Activated naive CD8-positive, alpha-beta T cell treated with anti-CD3 and anti-CD28 coated beads for 36 hours (primary cell): ENCODE measurements around the gene SMPD3. TPM values are rescaled to one million over a fixed set of nuclear protein-coding genes. Genes with fewer than 3 reads are reported as not detected.
"Not testable (repeated sequence)": the region's sequence is repeated elsewhere in the genome, so short reads cannot be mapped to it uniquely, and the experiment has no call there.

Experiments
- DNase-seq: peaks from one replicate; pipeline ENCODE4 v3.0.0; 2021
- H3K27ac Mint-ChIP-seq: one replicate; pipeline ENCODE4 v1.8.0; 2022; ENCODE audit warnings: mild to moderate bottlenecking, moderate library complexity, mixed read lengths
- H3K27me3 Mint-ChIP-seq: one replicate; pipeline ENCODE4 v1.8.0; 2022; ENCODE audit warnings: mild to moderate bottlenecking, mixed read lengths
- H3K36me3 Mint-ChIP-seq: one replicate; pipeline ENCODE4 v1.8.0; 2021; ENCODE audit warnings: mild to moderate bottlenecking, mixed read lengths
- H3K4me1 Mint-ChIP-seq: one replicate; pipeline ENCODE4 v1.8.0; 2021; ENCODE audit warnings: mixed read lengths
- H3K4me3 Mint-ChIP-seq: one replicate; pipeline ENCODE4 v1.8.0; 2022; ENCODE audit warnings: mild to moderate bottlenecking, moderate library complexity, mixed read lengths
- H3K9me3 Mint-ChIP-seq: one replicate; pipeline ENCODE4 v1.8.0; 2022; ENCODE audit warnings: mixed read lengths
- total RNA-seq, 2 experiments: library from RNA; stranded (reverse); gene quantifications; one replicate each; pipeline ENCODE4 v1.2.3, GENCODE V29; 2021

SMPD3 gene
- under 1 TPM; 0.06 to 0.16 TPM for total RNA-seq

- DNase-seq, result peak; percentile 98
- Mint-ChIP-seq H3K9me3 (no peaks in the 10 kb centered on the region), H3K4me1 (peaks cover 8% of the 10 kb centered on the region), H3K36me3 (no peaks in the 10 kb centered on the region), H3K4me3 (peak within 1 kb of the TSS; percentile 74), H3K27ac (no peak within 1 kb of the TSS), H3K27me3 (peaks cover 35% of the 10 kb centered on the region)
These were observed at the start of gene SMPD3 for GRCh38 chr16:68448360-68448970. TSS of gene SMPD3 (minus strand) at chr16:68448508. CDS start at chr16:68372181, 76,327 bp downstream.

GRCh38 chr16:68496689-68497088 is 48.4 kb upstream of the SMPD3 start:
- no peaks in the 10 kb centered on the region for H3K4me1 Mint-ChIP-seq

GRCh38 chr16:68494261-68494660 is 46.0 kb upstream of the SMPD3 start:
- H3K36me3 Mint-ChIP-seq, H3K4me3 Mint-ChIP-seq, H3K4me1 Mint-ChIP-seq, H3K27ac Mint-ChIP-seq, DNase-seq, H3K9me3 Mint-ChIP-seq, H3K27me3 Mint-ChIP-seq: not testable (repeated sequence)

More at GRCh38 chr16:68496689-68497088, 48.4 kb upstream of the SMPD3 start:
- Mint-ChIP-seq H3K9me3 (peaks cover 2% of the 10 kb centered on the region), H3K27ac (no peak overlapping the region), H3K27me3 (no peaks in the 10 kb centered on the region), H3K36me3 (no peaks in the 10 kb centered on the region), H3K4me3 (no peak overlapping the region)
- no peak for DNase-seq

- H3K9me3 Mint-ChIP-seq, result peaks cover 2% of the 10 kb centered on the region
- H3K36me3 Mint-ChIP-seq, result no peaks in the 10 kb centered on the region
- H3K27ac Mint-ChIP-seq, result no peak overlapping the region
- no peaks in the 10 kb centered on the region for H3K4me1 Mint-ChIP-seq
- H3K4me3 Mint-ChIP-seq, result no peak overlapping the region
- no peaks in the 10 kb centered on the region for H3K27me3 Mint-ChIP-seq
- DNase-seq, result no peak
These were observed 45.2 kb upstream of the SMPD3 start for GRCh38 chr16:68493412-68494070.

GRCh38 chr16:68492543-68493411 is 44.5 kb upstream of the SMPD3 start:
- Mint-ChIP-seq H3K27ac (no peak overlapping the region), H3K9me3 (peaks cover 2% of the 10 kb centered on the region), H3K27me3 (no peaks in the 10 kb centered on the region), H3K4me1 (no peaks in the 10 kb centered on the region), H3K36me3 (no peaks in the 10 kb centered on the region), H3K4me3 (no peak overlapping the region)
- DNase-seq, result no peak

- no peak overlapping the region for H3K4me3 Mint-ChIP-seq
- no peaks in the 10 kb centered on the region for H3K36me3 Mint-ChIP-seq
- peaks cover 2% of the 10 kb centered on the region for H3K9me3 Mint-ChIP-seq
- H3K27ac Mint-ChIP-seq, result no peak overlapping the region
- H3K27me3 Mint-ChIP-seq, result no peaks in the 10 kb centered on the region
- DNase-seq, result no peak
- H3K4me1 Mint-ChIP-seq, result no peaks in the 10 kb centered on the region
These were observed 43.8 kb upstream of the SMPD3 start for GRCh38 chr16:68492151-68492542.

GRCh38 chr16:68491576-68491950 is 43.3 kb upstream of the SMPD3 start:
- no peak for DNase-seq
- Mint-ChIP-seq H3K27ac (no peak overlapping the region), H3K27me3 (no peaks in the 10 kb centered on the region), H3K4me3 (no peak overlapping the region), H3K9me3 (peaks cover 2% of the 10 kb centered on the region), H3K4me1 (peaks cover 3% of the 10 kb centered on the region), H3K36me3 (no peaks in the 10 kb centered on the region)

- H3K36me3 Mint-ChIP-seq, result no peaks in the 10 kb centered on the region
- no peak overlapping the region for H3K4me3 Mint-ChIP-seq
- H3K27me3 Mint-ChIP-seq, result no peaks in the 10 kb centered on the region
- no peak overlapping the region for H3K27ac Mint-ChIP-seq
- peaks cover 2% of the 10 kb centered on the region for H3K9me3 Mint-ChIP-seq
- H3K4me1 Mint-ChIP-seq, result peaks cover 3% of the 10 kb centered on the region
- no peak for DNase-seq
These were observed 42.7 kb upstream of the SMPD3 start for GRCh38 chr16:68490829-68491575.

GRCh38 chr16:68490358-68490757 is 42.0 kb upstream of the SMPD3 start:
- DNase-seq, result no peak
- H3K36me3 Mint-ChIP-seq, result no peaks in the 10 kb centered on the region
- H3K9me3 Mint-ChIP-seq, result peaks cover 2% of the 10 kb centered on the region
- peaks cover 3% of the 10 kb centered on the region for H3K4me1 Mint-ChIP-seq
- no peaks in the 10 kb centered on the region for H3K27me3 Mint-ChIP-seq
- H3K27ac Mint-ChIP-seq, result no peak overlapping the region
- H3K4me3 Mint-ChIP-seq, result no peak overlapping the region

GRCh38 chr16:68488554-68488953 is 40.2 kb upstream of the SMPD3 start:
- H3K4me1 Mint-ChIP-seq, result peaks cover 3% of the 10 kb centered on the region
- H3K4me3 Mint-ChIP-seq, result no peak overlapping the region
- no peak overlapping the region for H3K27ac Mint-ChIP-seq
- H3K9me3 Mint-ChIP-seq, result no peaks in the 10 kb centered on the region
- H3K27me3 Mint-ChIP-seq, result no peaks in the 10 kb centered on the region
- H3K36me3 Mint-ChIP-seq, result no peaks in the 10 kb centered on the region
- no peak for DNase-seq

- H3K9me3 Mint-ChIP-seq, result no peaks in the 10 kb centered on the region
- H3K4me3 Mint-ChIP-seq, result no peak overlapping the region
- no peak for DNase-seq
- peaks cover 3% of the 10 kb centered on the region for H3K4me1 Mint-ChIP-seq
- H3K27me3 Mint-ChIP-seq, result no peaks in the 10 kb centered on the region
- H3K36me3 Mint-ChIP-seq, result no peaks in the 10 kb centered on the region
- no peak overlapping the region for H3K27ac Mint-ChIP-seq
These were observed 39.4 kb upstream of the SMPD3 start for GRCh38 chr16:68487669-68488068.

- Mint-ChIP-seq H3K4me1 (peaks cover 3% of the 10 kb centered on the region), H3K4me3 (no peak overlapping the region), H3K36me3 (no peaks in the 10 kb centered on the region), H3K27ac (no peak overlapping the region), H3K27me3 (no peaks in the 10 kb centered on the region), H3K9me3 (no peaks in the 10 kb centered on the region)
- DNase-seq, result no peak
These were observed 38.9 kb upstream of the SMPD3 start for GRCh38 chr16:68487203-68487514.

- no peaks in the 10 kb centered on the region for H3K27me3 Mint-ChIP-seq
- H3K27ac Mint-ChIP-seq, result no peak overlapping the region
- H3K9me3 Mint-ChIP-seq, result no peaks in the 10 kb centered on the region
- H3K36me3 Mint-ChIP-seq, result no peaks in the 10 kb centered on the region
- H3K4me3 Mint-ChIP-seq, result no peak overlapping the region
- peaks cover 3% of the 10 kb centered on the region for H3K4me1 Mint-ChIP-seq
- DNase-seq, result no peak
These were observed 38.3 kb upstream of the SMPD3 start for GRCh38 chr16:68486502-68487202.

GRCh38 chr16:68481636-68482035 is 33.3 kb upstream of the SMPD3 start:
- no peaks in the 10 kb centered on the region for H3K27me3 Mint-ChIP-seq
- no peaks in the 10 kb centered on the region for H3K36me3 Mint-ChIP-seq
- H3K27ac Mint-ChIP-seq, result no peak overlapping the region
- H3K9me3 Mint-ChIP-seq, result no peaks in the 10 kb centered on the region
- no peak for DNase-seq
- no peaks in the 10 kb centered on the region for H3K4me1 Mint-ChIP-seq
- no peak overlapping the region for H3K4me3 Mint-ChIP-seq
